Activated CD8-positive, alpha-beta memory T cell treated with anti-CD3 and anti-CD28 coated beads, Interleukin-2, amount 50 U/mL, for 1 hour (primary cell): ENCODE results near the gene TCF20.

Experiments used
- DNase-seq: peaks from one replicate; pipeline ENCODE4 v3.0.0-alpha.2; 2020; ENCODE audit errors: extremely low read depth

Gene TCF20

DNA sequence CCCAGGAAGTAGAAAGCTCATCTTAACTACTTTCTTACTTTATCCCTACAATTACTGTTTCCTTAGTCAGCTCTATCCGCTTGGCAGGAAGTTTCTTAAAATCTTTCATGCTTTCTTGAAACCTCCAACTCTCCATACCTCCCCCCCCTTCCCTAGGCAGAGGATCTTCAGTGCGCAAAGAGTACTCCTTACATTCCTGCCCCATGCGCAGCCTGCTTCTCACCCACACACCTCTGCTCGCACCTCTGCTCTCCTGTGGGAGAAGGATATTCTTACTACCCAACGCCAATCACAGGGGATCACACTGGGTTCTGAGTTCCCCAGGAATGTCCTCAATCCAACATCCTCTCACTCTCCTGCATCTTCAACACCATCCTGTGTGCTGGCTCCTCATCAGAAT, 12.3 kb downstream of the TCF20 start:
- no peak for DNase-seq

- no peak for DNase-seq
Measured at GRCh38 chr22:42257386-42257785, 13.1 kb downstream of the TCF20 start.

- no peak for DNase-seq
Measured at GRCh38 chr22:42256930-42257329, 13.5 kb downstream of the TCF20 start.

GRCh38 chr22:42256220-42256619, 14.2 kb downstream of the TCF20 start:
- DNase-seq, result no peak

DNA sequence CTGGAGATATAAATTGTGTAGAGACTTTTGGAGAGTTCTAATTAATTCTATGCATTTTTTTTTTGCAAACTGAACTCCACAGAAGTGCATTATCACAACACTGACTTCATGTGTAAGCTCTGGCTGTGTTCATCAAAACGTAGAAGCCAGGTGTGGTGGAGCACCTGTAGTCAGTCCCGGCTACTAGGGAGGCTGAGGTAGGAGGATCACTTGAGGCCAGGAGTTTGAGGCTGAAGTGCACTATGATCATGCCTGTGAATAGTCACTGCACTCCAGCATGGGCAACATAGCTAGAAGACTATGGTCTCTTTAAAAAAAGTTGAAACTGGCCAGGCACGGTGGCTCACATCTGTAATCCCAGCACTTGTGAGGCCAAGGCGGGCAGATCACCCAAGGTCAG, 20.6 kb downstream of the TCF20 start:
- no peak for DNase-seq

GRCh38 chr22:42248995-42249394, 21.5 kb downstream of the TCF20 start:
- no peak for DNase-seq

DNA sequence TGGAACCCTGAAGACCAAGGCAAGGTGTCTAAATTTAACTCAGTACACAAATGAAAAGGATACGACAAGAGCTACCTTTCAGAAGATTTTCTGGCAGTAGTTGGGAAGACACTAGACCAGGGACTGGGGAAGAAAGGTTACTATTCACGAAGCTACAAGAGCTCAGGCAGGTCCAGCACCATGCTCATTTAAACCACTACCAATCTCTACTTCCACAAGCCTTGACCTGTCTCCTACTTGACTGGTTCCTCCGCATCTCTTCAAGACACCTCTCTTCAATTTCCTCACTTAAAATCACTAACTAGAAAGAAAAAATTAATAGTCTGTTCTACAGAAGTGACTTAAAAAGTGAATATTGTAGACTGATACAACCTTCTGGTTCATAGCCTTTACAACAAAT, 22.9 kb downstream of the TCF20 start:
- no peak for DNase-seq

GRCh38 chr22:42243802-42244060, 26.7 kb downstream of the TCF20 start:
- DNase-seq, result no peak

- DNase-seq, result no peak
Measured at GRCh38 chr22:42236848-42237247, 33.6 kb downstream of the TCF20 start.

- no peak for DNase-seq
Measured at GRCh38 chr22:42236268-42236667, 34.2 kb downstream of the TCF20 start.

GRCh38 chr22:42233879-42234278, 36.6 kb downstream of the TCF20 start:
- no peak for DNase-seq

GRCh38 chr22:42231929-42232328, 38.5 kb downstream of the TCF20 start:
- no peak for DNase-seq

DNA sequence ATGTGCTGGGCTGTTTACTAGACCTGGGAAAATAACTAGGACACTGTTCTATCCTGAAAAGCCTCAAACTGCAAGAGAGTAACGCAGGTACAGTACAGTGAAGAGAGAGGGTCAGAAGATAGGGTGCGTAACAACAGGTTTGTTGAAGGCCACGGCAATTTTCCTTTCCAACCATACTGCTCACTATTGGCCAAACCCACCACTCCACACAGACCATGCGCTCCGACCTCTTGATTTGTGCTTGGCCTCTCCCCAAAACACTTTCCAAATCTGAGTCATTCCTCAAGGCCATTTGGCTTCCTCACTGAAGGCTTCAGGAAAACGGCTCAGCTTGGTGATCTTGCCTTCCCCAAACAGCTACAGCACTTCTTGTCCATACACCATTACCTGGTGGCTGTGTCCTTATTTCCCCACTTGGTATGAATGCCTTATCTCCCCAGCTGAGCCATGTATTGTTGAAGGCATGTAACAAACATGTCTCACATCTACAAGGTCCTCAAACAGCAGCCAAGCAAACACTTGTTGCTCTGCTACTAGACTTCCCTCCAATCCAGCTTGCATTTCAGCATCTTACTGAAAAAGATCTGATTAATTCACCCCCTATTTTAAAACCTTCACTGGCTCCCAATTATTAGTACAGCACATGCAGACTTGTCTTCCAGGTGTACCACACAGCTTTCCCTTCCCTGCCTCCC, 40.9 kb downstream of the TCF20 start:
- no peak for DNase-seq

GRCh38 chr22:42228483-42228882, 42.0 kb downstream of the TCF20 start:
- no peak for DNase-seq

DNA sequence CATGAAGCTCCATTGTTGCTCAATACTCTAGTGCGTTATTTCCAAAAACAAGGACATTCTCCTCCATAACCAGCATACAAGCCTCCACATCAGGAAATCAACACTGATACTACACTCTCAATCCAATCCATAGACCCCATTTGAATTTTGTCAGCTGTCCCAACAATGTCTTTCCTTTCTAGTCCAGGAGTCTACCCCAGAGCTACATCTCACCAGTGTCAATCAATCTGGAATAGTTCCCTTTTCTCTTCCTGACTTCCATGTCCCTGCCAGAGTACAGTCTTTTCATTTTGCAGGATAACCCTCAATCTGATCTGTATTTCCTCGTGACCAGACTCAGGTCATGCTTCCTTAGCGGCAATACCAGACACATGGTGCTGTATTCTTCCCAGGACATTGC, 43.0 kb downstream of the TCF20 start:
- no peak for DNase-seq

GRCh38 chr22:42225841-42226240, 44.6 kb downstream of the TCF20 start:
- no peak for DNase-seq

- no peak for DNase-seq
Measured at GRCh38 chr22:42222140-42222539, 48.3 kb downstream of the TCF20 start.
